Measurements from ENCODE around the gene PRKCQ. TPM values are rescaled to one million over a fixed set of nuclear protein-coding genes. Genes with fewer than 3 reads are reported as not detected.

Gene PRKCQ
- total RNA-seq, 1 donor from 2014 or later, result 24.0 TPM

- Mint-ChIP-seq H3K9me3 (ENCODE audit: unreplicated experiment) (no peaks in the 10 kb centered on the region), H3K36me3 (ENCODE audit: low read depth, unreplicated experiment) (peaks cover 3% of the 10 kb centered on the region), H3K4me3 (ENCODE audit: unreplicated experiment) (no peak overlapping the region), H3K27ac (ENCODE audit: unreplicated experiment) (no peak overlapping the region), H3K4me1 (ENCODE audit: unreplicated experiment) (peaks cover 50% of the 10 kb centered on the region), H3K27me3 (ENCODE audit: unreplicated experiment) (peaks cover 3% of the 10 kb centered on the region)
- no peak for TF ChIP-seq CTCF (IDR thresholded peaks at IDR 0.05; ENCODE audit: unreplicated experiment)
- DNase-seq (ENCODE audit: low spot score), result no peak
These were observed 40.2 kb downstream of the PRKCQ start for GRCh38 chr10:6539833-6540232.

GRCh38 chr10:6537770-6538169, 42.3 kb downstream of the PRKCQ start:
- no peaks in the 10 kb centered on the region for H3K9me3 Mint-ChIP-seq (ENCODE audit: unreplicated experiment)
- peaks cover 3% of the 10 kb centered on the region for H3K36me3 Mint-ChIP-seq (ENCODE audit: low read depth, unreplicated experiment)
- peaks cover 35% of the 10 kb centered on the region for H3K4me1 Mint-ChIP-seq (ENCODE audit: unreplicated experiment)
- no peak for TF ChIP-seq CTCF (IDR thresholded peaks at IDR 0.05; ENCODE audit: unreplicated experiment)
- no peak for DNase-seq (ENCODE audit: low spot score)
- no peak overlapping the region for H3K4me3 Mint-ChIP-seq (ENCODE audit: unreplicated experiment)
- H3K27ac Mint-ChIP-seq (ENCODE audit: unreplicated experiment), result no peak overlapping the region
- peaks cover 2% of the 10 kb centered on the region for H3K27me3 Mint-ChIP-seq (ENCODE audit: unreplicated experiment)

- H3K27ac Mint-ChIP-seq (ENCODE audit: unreplicated experiment), result no peak overlapping the region
- TF ChIP-seq CTCF (IDR thresholded peaks at IDR 0.05; ENCODE audit: unreplicated experiment), result no peak
- DNase-seq (ENCODE audit: low spot score), result no peak
- H3K4me3 Mint-ChIP-seq (ENCODE audit: unreplicated experiment), result peak overlapping the region; percentile 5
- no peaks in the 10 kb centered on the region for H3K9me3 Mint-ChIP-seq (ENCODE audit: unreplicated experiment)
- H3K27me3 Mint-ChIP-seq (ENCODE audit: unreplicated experiment), result peaks cover 2% of the 10 kb centered on the region
- peaks cover 30% of the 10 kb centered on the region for H3K4me1 Mint-ChIP-seq (ENCODE audit: unreplicated experiment)
- peaks cover 3% of the 10 kb centered on the region for H3K36me3 Mint-ChIP-seq (ENCODE audit: low read depth, unreplicated experiment)
These were observed 44.0 kb downstream of the PRKCQ start for GRCh38 chr10:6536102-6536501.

GRCh38 chr10:6535156-6535764, 44.8 kb downstream of the PRKCQ start:
- H3K4me1 Mint-ChIP-seq (ENCODE audit: unreplicated experiment), result peaks cover 30% of the 10 kb centered on the region
- no peak for TF ChIP-seq CTCF (IDR thresholded peaks at IDR 0.05; ENCODE audit: unreplicated experiment)
- H3K36me3 Mint-ChIP-seq (ENCODE audit: low read depth, unreplicated experiment), result peaks cover 3% of the 10 kb centered on the region
- H3K9me3 Mint-ChIP-seq (ENCODE audit: unreplicated experiment), result no peaks in the 10 kb centered on the region
- H3K27ac Mint-ChIP-seq (ENCODE audit: unreplicated experiment), result no peak overlapping the region
- DNase-seq (ENCODE audit: low spot score), result no peak
- no peak overlapping the region for H3K4me3 Mint-ChIP-seq (ENCODE audit: unreplicated experiment)
- H3K27me3 Mint-ChIP-seq (ENCODE audit: unreplicated experiment), result peaks cover 2% of the 10 kb centered on the region

GRCh38 chr10:6532321-6532720, 47.8 kb downstream of the PRKCQ start:
- Mint-ChIP-seq H3K27me3 (ENCODE audit: unreplicated experiment) (peaks cover 2% of the 10 kb centered on the region), H3K4me1 (ENCODE audit: unreplicated experiment) (peaks cover 14% of the 10 kb centered on the region), H3K27ac (ENCODE audit: unreplicated experiment) (no peak overlapping the region), H3K4me3 (ENCODE audit: unreplicated experiment) (no peak overlapping the region), H3K36me3 (ENCODE audit: low read depth, unreplicated experiment) (peaks cover 7% of the 10 kb centered on the region), H3K9me3 (ENCODE audit: unreplicated experiment) (no peaks in the 10 kb centered on the region)
- no peak for TF ChIP-seq CTCF (IDR thresholded peaks at IDR 0.05; ENCODE audit: unreplicated experiment)
- DNase-seq (ENCODE audit: low spot score), result no peak

Data from endothelial cell (in vitro differentiated cells).